Measurements from ENCODE around the gene SWI5. TPM values are rescaled to one million over a fixed set of nuclear protein-coding genes. Genes with fewer than 3 reads are reported as not detected.
A peak's percentile ranks its signal among the peaks of the same experiment; 100 is the strongest.
"Not testable (repeated sequence)": the region's sequence is repeated elsewhere in the genome, so short reads cannot be mapped to it uniquely, and the experiment has no call there.

The SWI5 gene
- total RNA-seq, result 5.5 TPM

DNA sequence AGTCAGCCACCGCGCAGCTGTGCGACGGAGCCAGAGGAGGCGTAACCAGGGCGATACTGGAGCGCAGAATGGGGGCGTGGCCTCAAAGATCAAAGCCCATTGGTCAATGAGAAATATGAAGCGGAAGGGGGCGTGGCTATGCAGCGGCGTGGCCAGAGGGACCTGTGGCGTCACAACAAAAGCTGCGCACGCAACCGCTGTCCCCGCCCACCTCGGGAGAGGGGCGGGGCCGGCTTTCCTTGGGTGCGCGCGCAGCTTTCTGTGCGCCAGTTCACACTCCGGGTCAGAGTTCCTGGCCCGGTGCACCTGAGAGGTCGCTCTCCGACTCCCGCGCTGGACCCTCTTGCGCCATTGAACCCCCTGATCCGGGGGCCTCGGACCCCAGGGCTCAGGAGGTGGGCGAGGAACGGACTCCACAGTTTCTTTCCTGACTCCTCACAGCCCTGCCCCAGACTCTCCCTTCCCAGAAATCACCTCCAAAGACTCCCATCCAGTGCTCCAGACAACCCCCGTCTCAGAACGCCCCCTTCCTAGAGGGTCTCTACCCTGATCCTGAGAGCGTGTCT lies at the start of gene SWI5:
SWI5 (plus strand) TSS at position 269 of the 566 bp plus-strand sequence.
- DNase-seq, result peak; percentile 97

- DNase-seq, result no peak
Measured at GRCh38 chr9:128226412-128226801, 49.7 kb upstream of the SWI5 start.

DNA sequence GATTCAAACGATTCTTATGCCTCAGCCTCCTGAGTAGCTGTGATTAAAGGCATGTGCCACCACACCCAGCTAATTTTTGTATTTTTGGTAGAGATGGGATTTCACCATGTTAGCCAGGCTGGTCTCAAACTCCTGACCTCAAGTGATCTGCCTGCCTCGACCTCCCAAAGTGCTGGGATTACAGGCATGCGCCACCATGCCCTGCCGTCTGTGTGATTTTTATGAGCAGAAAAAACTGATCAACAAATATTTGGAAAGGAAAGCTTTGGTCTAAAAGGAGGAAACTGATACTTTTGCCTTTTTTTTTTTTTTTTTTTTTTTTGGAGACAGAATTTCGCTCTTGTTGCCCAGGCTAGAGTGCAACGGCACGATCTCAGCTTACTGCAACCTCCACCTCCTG lies 45.2 kb upstream of the SWI5 start:
- not testable (repeated sequence) for DNase-seq

- no peak for DNase-seq
Measured at GRCh38 chr9:128231638-128232527, 44.2 kb upstream of the SWI5 start.

- no peak for DNase-seq
Measured at GRCh38 chr9:128232528-128233428, 43.3 kb upstream of the SWI5 start.

GRCh38 chr9:128233817-128234406 lies 42.2 kb upstream of the SWI5 start:
- no peak for DNase-seq

GRCh38 chr9:128242124-128242523 lies 34.0 kb upstream of the SWI5 start:
- DNase-seq, result no peak

DNA sequence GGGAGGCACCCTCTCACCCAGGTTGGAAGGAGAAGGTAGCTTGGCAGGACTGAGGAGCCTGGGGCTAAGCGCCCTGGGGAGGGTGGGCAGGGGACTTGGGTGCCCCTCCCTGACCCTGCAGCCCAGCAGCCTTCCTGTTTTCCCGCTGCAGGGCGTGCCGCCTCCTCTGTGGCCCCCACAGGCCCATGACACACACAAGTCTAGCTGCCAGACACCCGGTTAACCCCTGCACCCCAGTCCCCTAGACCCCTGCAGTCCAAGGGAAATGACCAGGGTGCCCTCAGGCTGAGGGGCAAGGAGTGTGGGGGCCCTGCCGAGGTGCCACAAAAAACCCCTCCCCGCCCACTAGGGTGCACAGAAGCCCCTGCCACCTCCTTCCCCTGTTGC lies 33.3 kb upstream of the SWI5 start:
- no peak for DNase-seq

DNA sequence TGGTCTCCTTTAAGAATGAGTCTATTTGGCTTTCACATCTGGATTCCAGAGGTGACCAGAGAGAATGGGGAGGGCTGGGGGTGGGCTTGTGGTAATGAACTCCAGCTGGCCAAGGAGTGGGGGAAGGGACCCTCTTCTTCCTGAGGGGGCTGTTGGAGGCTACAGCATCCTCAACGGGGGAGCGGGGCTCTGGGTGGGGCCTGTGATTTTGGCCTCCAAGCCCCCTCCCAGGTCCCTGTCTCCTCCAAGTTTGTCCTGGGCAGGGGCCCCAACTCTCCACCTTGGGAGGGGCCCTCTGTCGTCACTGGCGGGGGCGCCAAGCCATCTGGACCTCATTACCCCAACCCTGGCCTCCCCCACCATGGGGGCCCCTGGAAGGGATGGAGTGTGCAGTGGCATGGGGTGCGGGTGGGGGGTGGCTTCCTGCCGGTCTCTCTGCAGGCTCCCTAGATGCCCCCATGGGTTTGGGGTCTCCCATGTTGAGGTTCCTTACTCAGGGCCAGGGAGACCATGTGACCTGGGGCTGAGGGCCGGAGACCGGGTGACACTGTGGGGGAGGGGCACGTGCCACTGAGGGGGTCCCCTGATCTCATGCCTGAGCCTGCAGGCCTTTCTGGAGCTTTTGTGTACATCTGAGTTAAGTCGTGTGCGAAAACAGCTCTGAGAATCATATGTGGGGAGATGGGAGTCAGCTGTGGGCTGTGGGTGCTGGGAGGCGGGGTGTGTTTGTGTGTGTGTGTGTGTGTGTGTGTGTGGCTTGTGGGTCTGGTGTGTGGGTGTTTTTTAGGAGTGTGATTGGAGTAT lies 32.7 kb upstream of the SWI5 start:
- no peak for DNase-seq

- DNase-seq, result no peak
Measured at GRCh38 chr9:128244091-128244836, 31.8 kb upstream of the SWI5 start.

DNA sequence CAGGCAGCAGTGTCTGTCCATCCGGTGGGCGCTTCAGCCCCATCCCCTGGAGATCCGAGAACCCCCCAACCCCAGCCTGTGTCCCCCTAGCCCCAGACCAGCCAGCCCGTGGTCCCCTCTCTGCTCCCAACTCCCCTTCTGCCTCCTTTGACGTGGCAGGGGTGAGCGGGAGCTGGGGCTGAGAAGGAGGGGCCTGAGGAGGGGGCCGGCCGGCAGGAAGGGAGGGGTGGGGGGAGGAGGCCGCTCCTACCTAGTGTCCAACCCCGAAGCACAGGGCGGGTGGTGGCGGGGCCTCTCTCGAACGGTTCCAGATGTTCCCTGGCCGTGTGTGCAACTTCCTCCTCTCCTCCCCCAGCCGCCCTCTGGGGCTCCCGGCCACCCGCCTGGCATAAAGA lies 31.2 kb upstream of the SWI5 start:
- no peak for DNase-seq

GRCh38 chr9:128245421-128246151 lies 30.5 kb upstream of the SWI5 start:
- DNase-seq, result no peak

- no peak for DNase-seq
Measured at GRCh38 chr9:128246471-128246870, 29.6 kb upstream of the SWI5 start.

DNA sequence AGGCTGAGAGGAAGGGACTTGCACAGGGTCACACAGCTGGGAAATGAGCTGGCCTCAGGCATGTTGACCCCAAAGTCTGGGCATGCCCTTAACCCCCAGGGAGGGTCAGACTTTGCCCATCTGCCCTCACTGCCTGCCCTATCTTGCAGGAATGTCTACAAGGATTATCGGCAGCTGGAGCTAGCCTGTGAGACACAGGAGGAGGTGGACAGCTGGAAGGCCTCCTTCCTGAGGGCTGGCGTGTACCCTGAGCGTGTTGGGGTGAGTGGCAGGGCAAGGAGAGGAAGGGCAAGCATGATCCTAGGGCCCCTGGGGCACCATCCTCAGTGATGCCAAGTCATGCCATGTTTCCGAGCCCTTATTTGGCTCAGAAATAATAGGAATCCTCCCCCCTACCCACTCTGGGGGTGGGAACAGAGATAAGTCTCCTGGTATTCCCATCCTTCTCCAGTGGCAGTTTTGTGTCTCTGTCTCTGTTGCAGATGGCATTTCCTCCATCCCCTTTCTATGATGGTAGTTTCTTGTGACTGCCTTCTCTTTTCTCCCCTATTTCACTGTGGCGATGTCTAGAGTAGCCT lies 28.8 kb upstream of the SWI5 start:
- DNase-seq, result no peak

DNA sequence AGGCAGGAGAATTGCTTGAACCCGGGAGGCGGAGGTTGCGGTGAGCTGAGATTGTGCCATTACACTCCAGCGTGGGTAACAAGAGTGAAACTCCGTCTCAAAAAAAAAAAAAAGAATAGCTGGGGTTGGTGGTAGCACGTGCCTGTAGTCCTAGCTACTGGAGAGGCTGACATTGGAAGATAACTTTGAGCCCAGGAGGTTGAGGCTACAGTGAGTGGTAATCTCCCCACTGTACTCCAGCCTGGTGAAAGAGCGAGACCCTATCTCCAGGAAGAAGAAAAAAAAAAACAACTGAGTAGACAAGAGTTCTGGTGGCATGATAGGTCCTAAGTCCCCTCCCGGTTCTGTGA lies 26.5 kb upstream of the SWI5 start:
- DNase-seq, result no peak

DNA sequence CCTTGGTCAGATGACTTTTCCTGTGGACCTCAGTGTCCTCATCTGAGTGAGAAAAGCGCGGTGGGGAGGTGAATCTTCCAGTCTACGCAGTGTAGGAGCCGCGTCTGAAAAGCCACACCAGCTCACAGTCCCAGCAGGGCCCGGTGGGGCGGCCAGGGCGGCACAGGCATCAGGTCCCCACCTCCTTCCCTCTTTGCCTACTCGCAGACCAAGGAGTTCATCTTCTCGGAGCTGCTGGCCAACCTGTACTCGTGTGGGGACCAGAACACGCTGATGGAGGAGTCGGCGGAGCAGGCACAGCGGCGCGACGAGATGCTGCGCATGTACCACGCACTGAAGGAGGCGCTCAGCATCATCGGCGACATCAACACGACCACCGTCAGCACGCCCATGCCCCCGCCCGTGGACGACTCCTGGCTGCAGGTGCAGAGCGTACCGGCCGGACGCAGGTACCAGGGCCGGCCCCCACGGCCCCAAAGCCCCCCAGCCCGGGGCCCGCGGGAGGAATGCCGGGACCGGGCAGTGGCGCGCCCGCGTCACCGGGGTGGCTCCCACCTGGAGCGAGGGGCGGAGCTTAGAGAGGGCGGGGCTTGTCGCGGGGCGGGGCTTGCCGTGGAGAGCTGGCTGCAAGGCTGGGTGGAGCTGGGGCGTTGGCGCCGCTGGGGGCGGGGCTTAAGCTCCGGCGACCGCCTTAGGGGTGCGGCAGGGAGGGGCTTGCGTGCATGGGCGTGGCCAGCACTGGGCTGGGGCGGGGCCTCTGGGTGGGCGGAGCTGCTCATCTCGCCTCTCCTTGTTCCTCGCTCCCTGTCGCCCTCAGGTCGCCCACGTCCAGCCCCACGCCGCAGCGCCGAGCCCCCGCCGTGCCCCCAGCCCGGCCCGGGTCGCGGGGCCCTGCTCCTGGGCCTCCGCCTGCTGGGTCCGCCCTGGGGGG lies 25.9 kb upstream of the SWI5 start:
- DNase-seq, result peak; percentile 71

GRCh38 chr9:128250839-128251731 lies 25.0 kb upstream of the SWI5 start:
- DNase-seq, result no peak

GRCh38 chr9:128251732-128252100 lies 24.4 kb upstream of the SWI5 start:
- no peak for DNase-seq

Measured in occipital lobe (tissue), 2 donors.